ENCODE measurements around the gene ERGIC3.

DNA sequence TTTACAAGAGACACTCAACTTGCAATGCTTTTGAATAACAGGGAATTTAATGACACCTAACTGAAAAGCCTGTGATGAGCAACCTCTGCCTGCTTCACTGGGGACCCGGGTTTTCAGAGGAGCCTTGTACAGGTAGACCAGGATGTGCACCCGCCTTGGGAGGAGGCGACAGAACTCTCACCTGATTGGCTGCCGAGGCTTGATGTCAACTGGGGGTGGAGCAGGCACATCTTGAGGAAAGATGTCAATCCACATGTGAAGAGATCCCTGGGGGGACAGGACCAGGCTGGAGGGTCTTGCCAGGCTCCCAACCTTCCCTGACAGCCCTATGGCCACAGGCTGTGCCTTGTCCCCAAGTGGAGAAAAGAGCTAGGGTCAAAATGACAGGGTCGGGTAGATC lies 19.8 kb downstream of the ERGIC3 start:
- TF ChIP-seq, protein P1, sequence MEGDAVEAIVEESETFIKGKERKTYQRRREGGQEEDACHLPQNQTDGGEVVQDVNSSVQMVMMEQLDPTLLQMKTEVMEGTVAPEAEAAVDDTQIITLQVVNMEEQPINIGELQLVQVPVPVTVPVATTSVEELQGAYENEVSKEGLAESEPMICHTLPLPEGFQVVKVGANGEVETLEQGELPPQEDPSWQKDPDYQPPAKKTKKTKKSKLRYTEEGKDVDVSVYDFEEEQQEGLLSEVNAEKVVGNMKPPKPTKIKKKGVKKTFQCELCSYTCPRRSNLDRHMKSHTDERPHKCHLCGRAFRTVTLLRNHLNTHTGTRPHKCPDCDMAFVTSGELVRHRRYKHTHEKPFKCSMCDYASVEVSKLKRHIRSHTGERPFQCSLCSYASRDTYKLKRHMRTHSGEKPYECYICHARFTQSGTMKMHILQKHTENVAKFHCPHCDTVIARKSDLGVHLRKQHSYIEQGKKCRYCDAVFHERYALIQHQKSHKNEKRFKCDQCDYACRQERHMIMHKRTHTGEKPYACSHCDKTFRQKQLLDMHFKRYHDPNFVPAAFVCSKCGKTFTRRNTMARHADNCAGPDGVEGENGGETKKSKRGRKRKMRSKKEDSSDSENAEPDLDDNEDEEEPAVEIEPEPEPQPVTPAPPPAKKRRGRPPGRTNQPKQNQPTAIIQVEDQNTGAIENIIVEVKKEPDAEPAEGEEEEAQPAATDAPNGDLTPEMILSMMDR (IDR thresholded peaks at IDR 0.05), result no peak
- no peak for TF ChIP-seq EZH2 (IDR thresholded peaks at IDR 0.05; ENCODE audit: borderline replicate concordance, insufficient read depth, low read depth, low read length, poor library complexity, severe bottlenecking)
